HepG2 (cell line): ENCODE results near the gene NR2F1. TPM values are rescaled to one million over a fixed set of nuclear protein-coding genes. Genes with fewer than 3 reads are reported as not detected.

Source experiments
- KDM5A ChIP-seq: fragments of 200-600 bp; sonication (generic); IDR thresholded peaks from 2 replicates; pipeline ENCODE4 v1.7.0; 2018; ENCODE audit warnings: antibody characterized with exemption, mild to moderate bottlenecking, low read length, borderline replicate concordance
- SMAD9 ChIP-seq: sonication (generic); formaldehyde crosslinking; IDR thresholded peaks from 2 replicates; pipeline ENCODE4 v1.5.1; 2020; ENCODE audit warnings: mild to moderate bottlenecking, missing genetic modification reagents
- ZNF510 ChIP-seq: sonication (generic); formaldehyde crosslinking; IDR thresholded peaks from 2 replicates; pipeline ENCODE4 v1.4.0; 2020; ENCODE audit warnings: low read depth, mild to moderate bottlenecking, missing genetic modification reagents
- polyA plus RNA-seq, 8 experiments: library from polyadenylated mRNA; depleted of rRNA in 3 of 8; stranded (reverse) in 7 of 8; unstranded in 1 of 8; fragments of >200 nt; fragmentation: Illumina TruSeq in 4 of 8; extraction: Trizol in 4 of 8; gene quantifications; 2 replicates each; pipeline versions ENCODE4 v1.2.1 to v1.2.3, GENCODE V29; 2011 to 2016; ENCODE audit warnings: low read depth in 4 of 8, missing spikeins in 1 of 8, mixed read lengths in 1 of 8; ENCODE audit not compliant: insufficient read depth in 1 of 8
- total RNA-seq, 5 experiments: library from RNA; depleted of rRNA; stranded (reverse); fragments of >200 nt; fragmentation: Illumina TruSeq; extraction: Trizol; gene quantifications; 2 replicates each; pipeline ENCODE4 v1.2.3, GENCODE V29; 2016; ENCODE audit warnings: low read depth in 1 of 5
- TF ChIP-seq, protein P1 (sequence below), 2 experiments: sonication (generic) in 1 of 2; formaldehyde crosslinking in 1 of 2; IDR thresholded peaks; 2 replicates each; pipeline versions ENCODE4 v1.5.1 to v1.6.1; 2011 to 2020; ENCODE audit warnings: borderline replicate concordance in 1 of 2, low read depth in 1 of 2, low read length in 1 of 2, mild to moderate bottlenecking in 1 of 2, missing genetic modification reagents in 1 of 2, moderate library complexity in 1 of 2
- TF ChIP-seq, protein P2 (sequence below): sonication (generic); formaldehyde crosslinking; IDR thresholded peaks from 2 replicates; pipeline ENCODE4 v1.5.0; 2020; ENCODE audit warnings: mild to moderate bottlenecking, missing genetic modification reagents
- TF ChIP-seq, protein P3 (sequence below): sonication (generic); formaldehyde crosslinking; IDR thresholded peaks from 2 replicates; pipeline ENCODE4 v1.5.1; 2020; ENCODE audit warnings: mild to moderate bottlenecking, missing genetic modification reagents, borderline replicate concordance
- TF ChIP-seq, protein P4 (sequence below): sonication (generic); formaldehyde crosslinking; conservative IDR thresholded peaks from 2 replicates; pipeline ENCODE4 v1.4.0; 2020; ENCODE audit warnings: missing genetic modification reagents
- TF ChIP-seq, protein P5 (sequence below): sonication (generic); formaldehyde crosslinking; IDR thresholded peaks from 2 replicates; pipeline ENCODE4 v1.5.1; 2020; ENCODE audit warnings: missing genetic modification reagents, mild to moderate bottlenecking, borderline replicate concordance
- TF ChIP-seq, protein P6 (sequence below): IDR thresholded peaks from 2 replicates; pipeline ENCODE4 v1.6.1; 2016; ENCODE audit warnings: low read depth, missing genetic modification reagents, missing compliant biosample characterization

NR2F1 gene
- total and polyA plus RNA-seq, 2 of the 13 experiments (the other 11 are each of a cell fraction or from before 2014, with no cell fraction given): 17.1 to 59.7 TPM

DNA sequence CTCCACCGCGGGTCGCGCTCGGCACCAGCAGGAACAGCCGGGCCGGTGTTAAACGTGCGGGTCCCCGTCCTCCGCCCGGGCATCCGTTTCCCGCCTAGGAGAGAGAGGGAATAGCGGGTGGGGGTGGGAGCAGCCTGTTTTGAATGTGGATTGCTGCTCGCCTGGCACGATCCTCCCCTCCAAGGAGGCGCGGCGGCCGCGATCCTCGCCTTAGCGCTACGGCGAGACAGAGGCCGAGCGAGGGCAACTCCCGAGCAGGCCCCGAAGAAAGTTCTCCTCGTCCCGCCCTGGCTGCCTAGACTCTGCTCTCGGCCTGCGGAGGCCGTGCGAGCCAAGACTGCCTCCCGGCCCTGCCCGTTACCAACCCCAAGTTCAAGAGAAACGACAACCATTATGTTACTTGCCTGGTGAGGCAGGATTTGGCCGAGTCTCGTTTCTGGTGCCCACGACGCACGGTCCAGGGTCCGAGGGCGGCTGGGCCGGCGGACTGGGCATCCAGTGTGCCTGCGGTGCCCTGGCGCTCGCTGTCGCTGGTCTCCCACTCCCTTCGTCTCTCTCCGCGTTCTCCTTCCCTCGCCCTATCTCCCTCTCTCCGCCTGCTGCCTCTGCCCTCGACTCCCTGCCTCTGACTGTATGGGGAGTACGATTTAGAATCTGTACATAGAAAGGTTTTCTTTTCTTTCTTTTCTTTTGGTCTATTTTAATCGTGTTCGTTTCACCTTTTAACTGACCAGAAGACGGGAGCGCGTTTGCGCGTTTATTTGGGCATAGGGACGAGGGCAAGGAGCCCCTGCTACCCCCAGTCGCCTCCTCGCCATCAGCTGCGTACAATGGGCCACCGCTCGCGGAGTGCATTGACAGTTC is 2.7 kb upstream of the NR2F1 start (continued):
- TF ChIP-seq, protein P1, sequence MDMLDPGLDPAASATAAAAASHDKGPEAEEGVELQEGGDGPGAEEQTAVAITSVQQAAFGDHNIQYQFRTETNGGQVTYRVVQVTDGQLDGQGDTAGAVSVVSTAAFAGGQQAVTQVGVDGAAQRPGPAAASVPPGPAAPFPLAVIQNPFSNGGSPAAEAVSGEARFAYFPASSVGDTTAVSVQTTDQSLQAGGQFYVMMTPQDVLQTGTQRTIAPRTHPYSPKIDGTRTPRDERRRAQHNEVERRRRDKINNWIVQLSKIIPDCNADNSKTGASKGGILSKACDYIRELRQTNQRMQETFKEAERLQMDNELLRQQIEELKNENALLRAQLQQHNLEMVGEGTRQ (IDR thresholded peaks at IDR 0.05; ENCODE audit: low read depth, low read length): no peak
- TF ChIP-seq, protein P1 (CRISPR knock-in tag; IDR thresholded peaks at IDR 0.05; ENCODE audit: borderline replicate concordance): no peak
- no peak for TF ChIP-seq SMAD9 (CRISPR knock-in tag)
- TF ChIP-seq, protein P2, sequence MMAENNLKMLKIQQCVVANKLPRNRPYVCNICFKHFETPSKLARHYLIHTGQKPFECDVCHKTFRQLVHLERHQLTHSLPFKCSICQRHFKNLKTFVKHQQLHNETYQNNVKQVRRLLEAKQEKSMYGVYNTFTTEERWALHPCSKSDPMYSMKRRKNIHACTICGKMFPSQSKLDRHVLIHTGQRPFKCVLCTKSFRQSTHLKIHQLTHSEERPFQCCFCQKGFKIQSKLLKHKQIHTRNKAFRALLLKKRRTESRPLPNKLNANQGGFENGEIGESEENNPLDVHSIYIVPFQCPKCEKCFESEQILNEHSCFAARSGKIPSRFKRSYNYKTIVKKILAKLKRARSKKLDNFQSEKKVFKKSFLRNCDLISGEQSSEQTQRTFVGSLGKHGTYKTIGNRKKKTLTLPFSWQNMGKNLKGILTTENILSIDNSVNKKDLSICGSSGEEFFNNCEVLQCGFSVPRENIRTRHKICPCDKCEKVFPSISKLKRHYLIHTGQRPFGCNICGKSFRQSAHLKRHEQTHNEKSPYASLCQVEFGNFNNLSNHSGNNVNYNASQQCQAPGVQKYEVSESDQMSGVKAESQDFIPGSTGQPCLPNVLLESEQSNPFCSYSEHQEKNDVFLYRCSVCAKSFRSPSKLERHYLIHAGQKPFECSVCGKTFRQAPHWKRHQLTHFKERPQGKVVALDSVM (CRISPR knock-in tag): peak; percentile 75; the same call in 1 of the 2 replicates
- TF ChIP-seq ZNF510 (CRISPR knock-in tag): no peak
- TF ChIP-seq, protein P3, sequence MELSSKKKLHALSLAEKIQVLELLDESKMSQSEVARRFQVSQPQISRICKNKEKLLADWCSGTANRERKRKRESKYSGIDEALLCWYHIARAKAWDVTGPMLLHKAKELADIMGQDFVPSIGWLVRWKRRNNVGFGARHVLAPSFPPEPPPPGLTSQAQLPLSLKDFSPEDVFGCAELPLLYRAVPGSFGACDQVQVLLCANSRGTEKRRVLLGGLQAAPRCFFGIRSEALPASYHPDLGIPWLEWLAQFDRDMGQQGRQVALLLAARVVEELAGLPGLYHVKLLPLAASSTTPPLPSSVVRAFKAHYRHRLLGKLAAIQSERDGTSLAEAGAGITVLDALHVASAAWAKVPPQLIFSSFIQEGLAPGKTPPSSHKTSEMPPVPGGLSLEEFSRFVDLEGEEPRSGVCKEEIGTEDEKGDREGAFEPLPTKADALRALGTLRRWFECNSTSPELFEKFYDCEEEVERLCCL (CRISPR knock-in tag): no peak
- TF ChIP-seq, protein P4, sequence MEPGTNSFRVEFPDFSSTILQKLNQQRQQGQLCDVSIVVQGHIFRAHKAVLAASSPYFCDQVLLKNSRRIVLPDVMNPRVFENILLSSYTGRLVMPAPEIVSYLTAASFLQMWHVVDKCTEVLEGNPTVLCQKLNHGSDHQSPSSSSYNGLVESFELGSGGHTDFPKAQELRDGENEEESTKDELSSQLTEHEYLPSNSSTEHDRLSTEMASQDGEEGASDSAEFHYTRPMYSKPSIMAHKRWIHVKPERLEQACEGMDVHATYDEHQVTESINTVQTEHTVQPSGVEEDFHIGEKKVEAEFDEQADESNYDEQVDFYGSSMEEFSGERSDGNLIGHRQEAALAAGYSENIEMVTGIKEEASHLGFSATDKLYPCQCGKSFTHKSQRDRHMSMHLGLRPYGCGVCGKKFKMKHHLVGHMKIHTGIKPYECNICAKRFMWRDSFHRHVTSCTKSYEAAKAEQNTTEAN: 0 out of 2 replicates have a peak, but pooled peaks have one; percentile 14
- no peak for TF ChIP-seq KDM5A
- TF ChIP-seq, protein P5, sequence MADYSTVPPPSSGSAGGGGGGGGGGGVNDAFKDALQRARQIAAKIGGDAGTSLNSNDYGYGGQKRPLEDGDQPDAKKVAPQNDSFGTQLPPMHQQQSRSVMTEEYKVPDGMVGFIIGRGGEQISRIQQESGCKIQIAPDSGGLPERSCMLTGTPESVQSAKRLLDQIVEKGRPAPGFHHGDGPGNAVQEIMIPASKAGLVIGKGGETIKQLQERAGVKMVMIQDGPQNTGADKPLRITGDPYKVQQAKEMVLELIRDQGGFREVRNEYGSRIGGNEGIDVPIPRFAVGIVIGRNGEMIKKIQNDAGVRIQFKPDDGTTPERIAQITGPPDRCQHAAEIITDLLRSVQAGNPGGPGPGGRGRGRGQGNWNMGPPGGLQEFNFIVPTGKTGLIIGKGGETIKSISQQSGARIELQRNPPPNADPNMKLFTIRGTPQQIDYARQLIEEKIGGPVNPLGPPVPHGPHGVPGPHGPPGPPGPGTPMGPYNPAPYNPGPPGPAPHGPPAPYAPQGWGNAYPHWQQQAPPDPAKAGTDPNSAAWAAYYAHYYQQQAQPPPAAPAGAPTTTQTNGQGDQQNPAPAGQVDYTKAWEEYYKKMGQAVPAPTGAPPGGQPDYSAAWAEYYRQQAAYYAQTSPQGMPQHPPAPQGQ (CRISPR knock-in tag): 0 out of 2 replicates have a peak, but pooled peaks have one; percentile 10
- TF ChIP-seq, protein P6, sequence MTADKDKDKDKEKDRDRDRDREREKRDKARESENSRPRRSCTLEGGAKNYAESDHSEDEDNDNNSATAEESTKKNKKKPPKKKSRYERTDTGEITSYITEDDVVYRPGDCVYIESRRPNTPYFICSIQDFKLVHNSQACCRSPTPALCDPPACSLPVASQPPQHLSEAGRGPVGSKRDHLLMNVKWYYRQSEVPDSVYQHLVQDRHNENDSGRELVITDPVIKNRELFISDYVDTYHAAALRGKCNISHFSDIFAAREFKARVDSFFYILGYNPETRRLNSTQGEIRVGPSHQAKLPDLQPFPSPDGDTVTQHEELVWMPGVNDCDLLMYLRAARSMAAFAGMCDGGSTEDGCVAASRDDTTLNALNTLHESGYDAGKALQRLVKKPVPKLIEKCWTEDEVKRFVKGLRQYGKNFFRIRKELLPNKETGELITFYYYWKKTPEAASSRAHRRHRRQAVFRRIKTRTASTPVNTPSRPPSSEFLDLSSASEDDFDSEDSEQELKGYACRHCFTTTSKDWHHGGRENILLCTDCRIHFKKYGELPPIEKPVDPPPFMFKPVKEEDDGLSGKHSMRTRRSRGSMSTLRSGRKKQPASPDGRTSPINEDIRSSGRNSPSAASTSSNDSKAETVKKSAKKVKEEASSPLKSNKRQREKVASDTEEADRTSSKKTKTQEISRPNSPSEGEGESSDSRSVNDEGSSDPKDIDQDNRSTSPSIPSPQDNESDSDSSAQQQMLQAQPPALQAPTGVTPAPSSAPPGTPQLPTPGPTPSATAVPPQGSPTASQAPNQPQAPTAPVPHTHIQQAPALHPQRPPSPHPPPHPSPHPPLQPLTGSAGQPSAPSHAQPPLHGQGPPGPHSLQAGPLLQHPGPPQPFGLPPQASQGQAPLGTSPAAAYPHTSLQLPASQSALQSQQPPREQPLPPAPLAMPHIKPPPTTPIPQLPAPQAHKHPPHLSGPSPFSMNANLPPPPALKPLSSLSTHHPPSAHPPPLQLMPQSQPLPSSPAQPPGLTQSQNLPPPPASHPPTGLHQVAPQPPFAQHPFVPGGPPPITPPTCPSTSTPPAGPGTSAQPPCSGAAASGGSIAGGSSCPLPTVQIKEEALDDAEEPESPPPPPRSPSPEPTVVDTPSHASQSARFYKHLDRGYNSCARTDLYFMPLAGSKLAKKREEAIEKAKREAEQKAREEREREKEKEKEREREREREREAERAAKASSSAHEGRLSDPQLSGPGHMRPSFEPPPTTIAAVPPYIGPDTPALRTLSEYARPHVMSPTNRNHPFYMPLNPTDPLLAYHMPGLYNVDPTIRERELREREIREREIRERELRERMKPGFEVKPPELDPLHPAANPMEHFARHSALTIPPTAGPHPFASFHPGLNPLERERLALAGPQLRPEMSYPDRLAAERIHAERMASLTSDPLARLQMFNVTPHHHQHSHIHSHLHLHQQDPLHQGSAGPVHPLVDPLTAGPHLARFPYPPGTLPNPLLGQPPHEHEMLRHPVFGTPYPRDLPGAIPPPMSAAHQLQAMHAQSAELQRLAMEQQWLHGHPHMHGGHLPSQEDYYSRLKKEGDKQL (CRISPR knock-in tag): no peak
